WERI-Rb-1 (cell line): Measurements from ENCODE around the gene NES.

Experiments used
- DNase-seq: peaks from one replicate; pipeline ENCODE4 v3.0.0-alpha.2; 2020
- H3K27ac ChIP-seq: fragments of 250-450 bp; sonication (Bioruptor Pico); 2 replicates; pipeline ENCODE4 v1.5.1; 2020; ENCODE audit warnings: mild to moderate bottlenecking, moderate library complexity
- H3K27me3 ChIP-seq: fragments of 250-450 bp; sonication (Bioruptor Pico); 2 replicates; pipeline ENCODE4 v1.5.1; 2021; ENCODE audit warnings: mild to moderate bottlenecking, low read depth, moderate library complexity; ENCODE audit not compliant: insufficient read depth, severe bottlenecking
- H3K36me3 ChIP-seq: fragments of 250-450 bp; sonication (Bioruptor Pico); 2 replicates; pipeline ENCODE4 v1.5.1; 2020; ENCODE audit warnings: mild to moderate bottlenecking, moderate library complexity
- H3K4me3 ChIP-seq: 2 replicates; pipeline ENCODE4 v1.5.1; 2011; ENCODE audit warnings: low read depth, mild to moderate bottlenecking, control low read depth, low read length
- H3K9me3 ChIP-seq: fragments of 250-450 bp; sonication (Bioruptor Pico); 2 replicates; pipeline ENCODE4 v1.5.1; 2021; ENCODE audit warnings: mild to moderate bottlenecking, moderate library complexity; ENCODE audit not compliant: severe bottlenecking
- TF ChIP-seq, protein P1 (sequence below): IDR thresholded peaks from 2 replicates; pipeline ENCODE4 v1.5.1; 2011; ENCODE audit warnings: low read depth, mild to moderate bottlenecking, control low read depth, inconsistent platforms, low read length

Gene NES

DNA sequence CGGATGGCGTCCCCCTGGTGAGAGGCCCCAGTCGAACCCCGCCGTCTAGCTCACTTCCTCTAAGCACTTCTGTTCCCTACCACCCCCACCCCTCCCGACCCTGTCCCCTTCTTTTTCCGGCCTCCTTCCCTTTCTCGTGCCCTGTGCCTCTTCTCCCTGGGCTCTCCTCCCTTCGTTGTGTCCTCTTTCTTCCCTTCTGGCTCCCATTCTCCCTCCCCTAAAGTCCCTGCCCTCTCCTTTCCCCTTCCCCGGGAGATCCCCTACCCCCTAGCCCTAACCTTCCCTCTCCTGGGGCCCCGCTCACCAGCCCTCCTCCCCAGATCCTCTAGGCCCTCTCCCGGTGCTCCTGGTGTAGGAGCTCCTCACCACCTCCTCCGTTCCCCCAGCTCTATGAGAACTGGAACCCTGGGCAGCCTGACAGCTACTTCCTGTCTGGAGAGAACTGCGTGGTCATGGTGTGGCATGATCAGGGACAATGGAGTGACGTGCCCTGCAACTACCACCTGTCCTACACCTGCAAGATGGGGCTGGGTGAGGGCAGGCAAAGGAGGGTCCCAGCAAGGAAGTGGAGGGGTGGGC lies 19.4 kb downstream of the NES start:
- Histone ChIP-seq H3K9me3 (no peaks in the 10 kb centered on the region), H3K27me3 (no peaks in the 10 kb centered on the region), H3K27ac (peak overlapping the region; percentile 65), H3K36me3 (no peaks in the 10 kb centered on the region), H3K4me3 (no peak overlapping the region)
- TF ChIP-seq, protein P1, sequence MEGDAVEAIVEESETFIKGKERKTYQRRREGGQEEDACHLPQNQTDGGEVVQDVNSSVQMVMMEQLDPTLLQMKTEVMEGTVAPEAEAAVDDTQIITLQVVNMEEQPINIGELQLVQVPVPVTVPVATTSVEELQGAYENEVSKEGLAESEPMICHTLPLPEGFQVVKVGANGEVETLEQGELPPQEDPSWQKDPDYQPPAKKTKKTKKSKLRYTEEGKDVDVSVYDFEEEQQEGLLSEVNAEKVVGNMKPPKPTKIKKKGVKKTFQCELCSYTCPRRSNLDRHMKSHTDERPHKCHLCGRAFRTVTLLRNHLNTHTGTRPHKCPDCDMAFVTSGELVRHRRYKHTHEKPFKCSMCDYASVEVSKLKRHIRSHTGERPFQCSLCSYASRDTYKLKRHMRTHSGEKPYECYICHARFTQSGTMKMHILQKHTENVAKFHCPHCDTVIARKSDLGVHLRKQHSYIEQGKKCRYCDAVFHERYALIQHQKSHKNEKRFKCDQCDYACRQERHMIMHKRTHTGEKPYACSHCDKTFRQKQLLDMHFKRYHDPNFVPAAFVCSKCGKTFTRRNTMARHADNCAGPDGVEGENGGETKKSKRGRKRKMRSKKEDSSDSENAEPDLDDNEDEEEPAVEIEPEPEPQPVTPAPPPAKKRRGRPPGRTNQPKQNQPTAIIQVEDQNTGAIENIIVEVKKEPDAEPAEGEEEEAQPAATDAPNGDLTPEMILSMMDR = no peak
- DNase-seq = no peak

DNA sequence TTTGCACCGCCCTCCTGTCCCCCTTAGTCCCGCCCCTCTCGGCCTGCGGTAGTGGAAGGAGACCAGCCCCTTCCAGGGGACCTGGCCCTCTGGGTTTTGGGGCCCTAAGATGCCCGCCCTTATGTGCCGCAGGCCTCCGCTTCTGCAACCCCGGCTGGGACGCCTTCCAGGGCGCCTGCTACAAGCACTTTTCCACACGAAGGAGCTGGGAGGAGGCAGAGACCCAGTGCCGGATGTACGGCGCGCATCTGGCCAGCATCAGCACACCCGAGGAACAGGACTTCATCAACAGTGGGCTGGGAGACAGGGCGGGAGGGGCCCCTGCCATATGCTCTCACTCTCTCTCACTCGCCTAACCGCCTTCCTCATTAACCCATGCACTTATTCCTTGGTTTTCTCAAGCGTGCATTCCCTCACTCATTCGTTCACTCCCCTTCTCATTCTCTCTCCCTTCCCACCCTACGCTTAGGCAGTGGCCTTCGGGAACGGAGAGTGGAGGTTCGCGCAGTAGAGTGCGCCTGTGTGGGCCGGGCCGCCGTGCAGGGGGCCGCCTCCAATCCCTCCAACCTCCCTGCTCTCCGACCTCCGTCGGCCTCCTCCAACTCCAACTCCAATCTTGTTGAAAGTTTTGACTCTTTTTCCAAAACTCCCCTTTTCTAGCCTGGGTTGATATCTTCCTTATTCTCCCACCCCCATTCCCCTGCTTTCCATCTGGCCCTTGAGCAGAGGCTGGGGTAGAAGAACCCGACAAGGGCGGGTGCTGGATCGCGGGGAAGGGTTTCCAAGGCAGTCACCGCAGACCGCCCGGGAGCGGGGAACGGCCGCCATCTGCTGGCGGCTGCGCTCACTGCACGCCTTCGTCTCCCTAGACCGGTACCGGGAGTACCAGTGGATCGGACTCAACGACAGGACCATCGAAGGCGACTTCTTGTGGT lies 20.1 kb downstream of the NES start:
- peak overlapping the region; percentile 40 for H3K4me3 ChIP-seq
- no peaks in the 10 kb centered on the region for H3K36me3 ChIP-seq
- TF ChIP-seq, protein P1 = peak; percentile 100
- peak; percentile 93 for DNase-seq
- no peaks in the 10 kb centered on the region for H3K9me3 ChIP-seq
- H3K27me3 ChIP-seq = no peaks in the 10 kb centered on the region
- H3K27ac ChIP-seq = peak overlapping the region; percentile 65

DNA sequence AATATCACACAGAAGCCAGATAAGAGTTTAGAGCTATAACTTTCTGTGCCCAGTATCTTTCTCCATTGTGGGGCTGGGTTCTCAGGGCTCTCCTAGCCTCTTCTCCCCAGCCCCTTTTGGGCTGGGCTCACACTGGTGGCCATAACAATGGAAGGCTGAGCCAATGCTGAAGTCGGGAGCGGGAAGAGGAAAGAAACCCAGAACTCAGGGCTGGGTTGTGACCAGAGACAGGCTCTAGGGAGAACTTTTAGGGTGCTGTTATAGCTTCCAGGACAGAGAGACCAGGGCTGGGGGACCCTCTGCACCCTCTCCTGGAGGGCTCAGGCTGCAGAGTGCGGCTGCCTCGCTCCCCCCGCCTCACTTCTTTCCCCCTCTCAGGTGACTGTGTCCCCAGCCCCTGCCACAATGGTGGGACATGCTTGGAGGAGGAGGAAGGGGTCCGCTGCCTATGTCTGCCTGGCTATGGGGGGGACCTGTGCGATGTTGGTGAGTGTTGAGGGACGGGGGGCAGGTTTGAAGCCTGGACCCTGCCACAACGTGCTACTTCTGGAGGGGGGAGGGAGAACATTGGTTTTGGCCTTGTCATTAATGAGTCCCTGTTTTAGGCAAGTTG lies 21.2 kb downstream of the NES start:
- Histone ChIP-seq H3K36me3 (no peaks in the 10 kb centered on the region), H3K9me3 (no peaks in the 10 kb centered on the region), H3K27ac (peak overlapping the region; percentile 83), H3K27me3 (no peaks in the 10 kb centered on the region), H3K4me3 (no peak overlapping the region)
- DNase-seq = no peak
- TF ChIP-seq, protein P1 = no peak

DNA sequence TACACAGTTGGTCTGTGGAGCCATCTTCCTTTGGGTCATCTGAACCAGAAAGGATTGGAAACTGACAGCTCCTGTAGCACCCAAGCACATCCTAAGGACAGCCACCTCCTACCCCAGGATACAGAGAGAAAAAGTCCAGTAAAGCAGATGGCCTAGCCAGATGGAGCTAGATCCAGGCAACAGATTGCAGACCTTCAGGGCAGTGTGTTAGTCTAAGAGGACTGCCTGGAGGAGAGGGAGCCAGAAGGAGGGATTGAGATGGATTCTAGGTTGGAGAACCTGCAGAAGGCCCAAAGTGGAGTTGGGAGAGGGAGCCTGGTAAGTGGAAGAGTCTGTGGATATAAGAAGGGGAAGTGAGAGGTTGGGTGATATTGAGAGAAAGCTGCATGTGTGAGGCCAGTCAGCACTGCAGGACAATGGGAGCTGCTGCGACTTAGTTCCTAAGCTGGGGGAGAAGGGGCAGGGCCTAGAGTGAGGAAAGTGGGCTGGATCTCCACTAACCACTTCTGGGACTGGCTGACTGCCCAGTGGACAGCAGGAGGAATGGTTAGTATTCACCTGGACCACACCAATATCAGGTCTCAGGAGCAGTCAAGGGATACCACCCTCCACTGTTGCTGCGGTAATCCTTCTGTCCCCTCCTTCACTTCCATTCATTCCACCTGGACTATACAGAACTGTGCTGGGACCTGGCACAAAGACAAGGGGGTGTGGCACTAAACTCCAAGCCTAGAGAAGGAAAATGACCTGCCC lies 21.9 kb downstream of the NES start:
- DNase-seq = peak; percentile 82
- H3K36me3 ChIP-seq = no peaks in the 10 kb centered on the region
- peak overlapping the region; percentile 83 for H3K27ac ChIP-seq
- no peak overlapping the region for H3K4me3 ChIP-seq
- H3K9me3 ChIP-seq = no peaks in the 10 kb centered on the region
- no peaks in the 10 kb centered on the region for H3K27me3 ChIP-seq
- TF ChIP-seq, protein P1 = no peak

DNA sequence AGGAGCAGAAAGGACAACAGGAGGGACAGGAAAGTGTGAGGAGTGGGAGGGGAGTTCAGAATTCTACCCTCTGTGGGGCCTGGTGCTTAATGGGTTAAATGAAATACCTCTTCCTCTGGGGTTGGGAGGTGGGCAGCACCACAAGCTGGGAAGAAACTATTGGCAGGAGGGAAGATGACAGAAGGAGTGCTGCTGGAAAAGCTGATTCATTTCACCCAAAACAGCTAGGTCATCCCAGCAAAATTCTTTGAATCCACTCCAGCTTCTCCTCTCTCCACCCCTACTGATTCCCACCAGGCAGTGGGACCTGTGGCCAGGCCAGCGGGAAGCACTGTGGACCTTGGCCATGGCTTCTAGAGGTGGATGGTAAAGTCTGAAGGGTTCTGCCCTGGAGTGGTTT lies 22.5 kb downstream of the NES start:
- Histone ChIP-seq H3K9me3 (no peaks in the 10 kb centered on the region), H3K4me3 (no peak overlapping the region), H3K27me3 (no peaks in the 10 kb centered on the region), H3K36me3 (no peaks in the 10 kb centered on the region), H3K27ac (peak overlapping the region; percentile 83)
- TF ChIP-seq, protein P1 = no peak
- DNase-seq = no peak
